Right hindlimb (tissue), 1 donor: ENCODE data around the gene NTMT1.

Source experiments
- DNase-seq: peaks from one replicate; pipeline ENCODE4 v3.0.0-alpha.2; 2018

NTMT1 gene

DNA sequence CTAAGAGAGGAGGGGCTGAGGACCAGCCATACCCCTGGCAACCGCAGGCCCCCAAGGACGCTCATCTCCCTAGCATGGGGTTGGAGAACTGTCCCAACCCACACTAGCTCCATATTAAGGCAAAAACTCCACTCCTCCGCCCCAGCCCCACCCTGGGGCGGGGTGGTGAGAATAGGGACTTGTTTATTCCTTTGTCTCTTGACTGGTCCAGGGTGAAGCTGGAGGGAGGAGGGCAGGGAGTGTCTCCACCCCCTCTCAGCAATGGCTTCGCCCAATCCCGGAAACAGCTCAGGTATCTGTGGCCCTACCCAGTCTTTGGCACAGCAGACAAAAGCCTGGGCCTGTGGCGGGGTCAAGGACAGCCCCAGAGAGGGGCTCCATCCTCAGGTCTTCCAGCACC is 56.4 kb downstream of the NTMT1 start:
- DNase-seq = no peak

DNA sequence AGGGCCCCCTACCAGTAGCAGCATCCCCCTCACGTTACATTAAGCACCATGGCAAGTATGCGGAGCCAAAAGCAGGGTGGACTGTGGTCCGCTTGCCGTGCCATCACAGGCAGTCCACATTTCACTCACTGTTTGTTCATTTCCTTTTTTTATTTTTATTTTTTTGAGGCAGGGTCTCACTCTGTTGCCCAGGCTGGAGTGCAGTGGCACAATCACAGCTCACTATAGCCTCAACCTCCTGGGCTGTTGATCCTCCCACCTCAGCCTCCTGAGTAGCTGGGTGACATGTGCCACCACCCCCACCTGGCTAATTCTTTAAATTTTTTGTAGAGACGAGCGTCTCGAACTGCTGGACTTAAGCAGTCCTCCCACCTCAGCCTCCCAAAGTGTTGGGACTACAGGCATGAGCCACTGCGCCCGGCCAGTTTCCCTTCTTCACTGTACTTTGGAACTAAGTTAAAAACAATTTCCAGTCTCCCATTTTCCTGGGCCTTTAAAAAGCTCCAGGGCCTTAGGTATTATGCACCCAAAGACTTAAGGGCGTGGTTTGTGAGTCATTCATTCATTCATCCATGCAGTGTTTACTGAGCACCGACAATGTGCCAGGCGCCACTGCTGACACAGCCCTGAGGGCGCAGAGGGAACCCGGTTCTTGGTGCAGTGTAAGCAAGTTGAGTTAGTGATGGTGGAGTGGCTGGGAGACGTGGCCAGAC is 59.4 kb downstream of the NTMT1 start:
- no peak for DNase-seq
